HG03575 (cell line): Measurements from ENCODE around the gene PNPLA5.

Experiments used
- ATAC-seq: cut with Tn5 transposase; IDR thresholded peaks from one replicate; pipeline ENCODE4 v1.9.1; 2021; ENCODE audit not compliant: unreplicated experiment, insufficient number of reproducible peaks, low FRiP score; ENCODE audit errors: extremely low read depth

The PNPLA5 gene

GRCh38 chr22:43860126-43860525 lies 31.7 kb downstream of the PNPLA5 start:
- ATAC-seq = no peak

GRCh38 chr22:43859621-43860020 lies 32.2 kb downstream of the PNPLA5 start:
- no peak for ATAC-seq

- ATAC-seq = no peak
Measured at GRCh38 chr22:43859176-43859575, 32.6 kb downstream of the PNPLA5 start.

GRCh38 chr22:43858156-43858895 lies 33.5 kb downstream of the PNPLA5 start:
- no peak for ATAC-seq

- ATAC-seq = no peak
Measured at GRCh38 chr22:43857367-43857766, 34.4 kb downstream of the PNPLA5 start.

GRCh38 chr22:43855431-43855830 lies 36.4 kb downstream of the PNPLA5 start:
- ATAC-seq = no peak

GRCh38 chr22:43854786-43855271 lies 37.0 kb downstream of the PNPLA5 start:
- ATAC-seq = no peak

- ATAC-seq = no peak
Measured at GRCh38 chr22:43854121-43854785, 37.6 kb downstream of the PNPLA5 start.

- ATAC-seq = no peak
Measured at GRCh38 chr22:43853328-43853931, 38.4 kb downstream of the PNPLA5 start.

- ATAC-seq = no peak
Measured at GRCh38 chr22:43852573-43853327, 39.1 kb downstream of the PNPLA5 start.

- ATAC-seq = no peak
Measured at GRCh38 chr22:43851979-43852307, 39.9 kb downstream of the PNPLA5 start.

- ATAC-seq = no peak
Measured at GRCh38 chr22:43851058-43851978, 40.5 kb downstream of the PNPLA5 start.

- ATAC-seq = no peak
Measured at GRCh38 chr22:43850529-43850928, 41.3 kb downstream of the PNPLA5 start.

GRCh38 chr22:43849731-43850130 lies 42.1 kb downstream of the PNPLA5 start:
- ATAC-seq = no peak

- ATAC-seq = no peak
Measured at GRCh38 chr22:43848366-43849171, 43.2 kb downstream of the PNPLA5 start.

GRCh38 chr22:43847376-43848289 lies 44.2 kb downstream of the PNPLA5 start:
- no peak for ATAC-seq

GRCh38 chr22:43846966-43847365 lies 44.8 kb downstream of the PNPLA5 start:
- no peak for ATAC-seq
